A673 (cell line): ENCODE data around the gene CYP26C1. TPM values are rescaled to one million over a fixed set of nuclear protein-coding genes. Genes with fewer than 3 reads are reported as not detected.

Source experiments
- BruUV-seq: library from RNA; stranded (reverse); fragments of 400-500 nt; replicated peaks from 2 replicates; lab custom pipeline; 2021; lab: Mats Ljungman, UMichigan
- CTCF ChIA-PET: fragments of 300-600 bp; sonication (Branson Sonifier 250); formaldehyde crosslinking; loops from one replicate; lab custom pipeline; 2022; ENCODE audit warnings: antibody characterized with exemption; lab: Charles Lee
- POLR2A ChIA-PET: fragments of 300-600 bp; sonication (Branson Sonifier 250); formaldehyde crosslinking; loops from one replicate; lab custom pipeline; 2022; ENCODE audit warnings: antibody characterized with exemption; ENCODE audit not compliant: low non-redundant PET; lab: Charles Lee
- DNase-seq: peaks from one replicate; pipeline ENCODE4 v3.0.0-alpha.2; 2015; ENCODE audit warnings: low spot score
- H3K27ac ChIP-seq: fragments of 200-600 bp; sonication (generic); 2 replicates; pipeline ENCODE4 v1.5.1; 2016; ENCODE audit warnings: mixed run types, low read depth, mild to moderate bottlenecking, mixed read lengths, antibody characterized with exemption, low read length; ENCODE audit not compliant: poor library complexity, severe bottlenecking
- H3K27me3 ChIP-seq: fragments of 200-600 bp; sonication (generic); replicated peaks from 2 replicates; pipeline ENCODE4 v1.6.1; 2017; ENCODE audit warnings: mixed run types, low read depth, mild to moderate bottlenecking, mixed read lengths, antibody characterized with exemption, low read length; ENCODE audit not compliant: insufficient read depth, poor library complexity
- H3K36me3 ChIP-seq: fragments of 200-600 bp; sonication (generic); 2 replicates; pipeline ENCODE4 v1.6.1; 2016; ENCODE audit warnings: mixed run types, mild to moderate bottlenecking, mixed read lengths, antibody characterized with exemption, low read length; ENCODE audit not compliant: insufficient read depth, poor library complexity, severe bottlenecking
- H3K4me1 ChIP-seq: fragments of 200-600 bp; sonication (generic); 2 replicates; pipeline ENCODE4 v1.6.1; 2017; ENCODE audit warnings: mixed run types, mild to moderate bottlenecking, mixed read lengths, antibody characterized with exemption, low read length; ENCODE audit not compliant: insufficient read depth, poor library complexity, severe bottlenecking
- H3K4me3 ChIP-seq: fragments of 200-600 bp; sonication (generic); 2 replicates; pipeline ENCODE4 v1.5.1; 2016; ENCODE audit warnings: low read depth, mixed run types, mild to moderate bottlenecking, mixed read lengths, low read length; ENCODE audit not compliant: poor library complexity, severe bottlenecking
- H3K9me3 ChIP-seq: fragments of 200-600 bp; sonication (generic); 2 replicates; pipeline ENCODE4 v1.6.1; 2016; ENCODE audit warnings: mixed run types, low read depth, mild to moderate bottlenecking, mixed read lengths, antibody characterized with exemption, low read length; ENCODE audit not compliant: poor library complexity, severe bottlenecking
- EZH2 ChIP-seq: fragments of 200-600 bp; sonication (generic); IDR thresholded peaks from 2 replicates; pipeline ENCODE4 v1.6.1; 2017; ENCODE audit warnings: borderline replicate concordance, low read depth, mild to moderate bottlenecking, mixed read lengths, antibody characterized with exemption, low read length; ENCODE audit not compliant: poor library complexity, severe bottlenecking
- intact Hi-C: fragments of 100-400 bp; cut with micrococcal nuclease; formaldehyde crosslinking; loops from one replicate; pipeline ENCODE4 v1.10.0; 2022; ENCODE audit not compliant: unreplicated experiment
- total RNA-seq: library from RNA; stranded (reverse); gene quantifications from 2 replicates; pipeline ENCODE4 v1.2.3, GENCODE V29; 2021
- TF ChIP-seq, protein P1 (sequence below): fragments of 300-800, 200-600 bp; sonication (generic); conservative IDR thresholded peaks from 2 replicates; pipeline ENCODE4 v1.5.1; 2017; ENCODE audit warnings: low read depth, mild to moderate bottlenecking, antibody characterized with exemption, low read length, moderate library complexity, mixed read lengths

Gene CYP26C1
- total RNA-seq, 1 experiment from 2014 or later, result 0.13 TPM

DNA sequence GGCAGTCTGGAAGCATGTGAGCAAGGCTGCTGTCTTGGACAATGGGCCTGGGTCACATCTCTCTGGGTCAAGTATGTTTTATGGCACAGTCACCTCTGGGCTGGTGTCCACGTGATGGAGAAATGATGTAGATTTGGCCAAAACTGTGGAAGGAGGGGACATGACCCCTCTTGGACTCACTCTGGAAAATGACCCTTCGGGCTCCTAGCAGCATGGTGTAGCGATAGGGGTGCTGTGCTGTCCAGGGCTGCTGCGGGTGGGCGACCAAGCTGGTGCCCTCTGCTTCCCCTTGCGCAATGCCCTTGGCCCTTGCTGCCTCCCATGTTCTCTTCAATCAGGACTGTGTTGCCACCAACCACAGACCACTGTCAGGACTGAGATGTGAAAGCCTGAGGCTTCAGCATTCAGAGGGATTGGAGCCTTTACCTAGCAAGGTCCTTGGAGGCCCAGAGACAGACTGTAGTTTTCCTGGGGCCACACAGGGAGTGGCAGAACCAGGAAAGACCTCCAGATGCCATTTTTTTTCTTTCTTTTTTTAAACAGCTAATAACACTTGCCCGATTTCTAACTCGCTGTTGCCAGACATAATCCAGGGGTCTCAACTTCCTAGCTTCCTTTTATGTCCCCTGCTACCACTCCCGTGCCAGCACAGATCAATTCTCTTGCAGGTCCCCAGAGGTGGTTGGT is 19.2 kb downstream of the CYP26C1 start:
- Histone ChIP-seq H3K4me3 (peak overlapping the region; percentile 24), H3K27me3 (peaks cover 37% of the 10 kb centered on the region), H3K27ac (no peak overlapping the region), H3K4me1 (peaks cover 7% of the 10 kb centered on the region), H3K9me3 (no peaks in the 10 kb centered on the region), H3K36me3 (no peaks in the 10 kb centered on the region)
- ChIA-PET POLR2A (interaction anchor here (0.6 kb wide), 1 partner anchor 56 kb away, joined by 5 read pairs; no protein-coding TSS in a partner anchor), CTCF (interaction anchor here (1.0 kb wide), 1 partner anchor 273 kb away, joined by 3 read pairs; no protein-coding TSS in a partner anchor)
- intact Hi-C loops, result loop anchor here (1.0 to 10.0 kb wide), 2 partner anchors 272 to 405 kb away; partner anchors contain the start of gene MYOF
- BruUV-seq, result no TSS peak
- no peak for DNase-seq
- no peak for TF ChIP-seq EZH2
- TF ChIP-seq, protein P1, sequence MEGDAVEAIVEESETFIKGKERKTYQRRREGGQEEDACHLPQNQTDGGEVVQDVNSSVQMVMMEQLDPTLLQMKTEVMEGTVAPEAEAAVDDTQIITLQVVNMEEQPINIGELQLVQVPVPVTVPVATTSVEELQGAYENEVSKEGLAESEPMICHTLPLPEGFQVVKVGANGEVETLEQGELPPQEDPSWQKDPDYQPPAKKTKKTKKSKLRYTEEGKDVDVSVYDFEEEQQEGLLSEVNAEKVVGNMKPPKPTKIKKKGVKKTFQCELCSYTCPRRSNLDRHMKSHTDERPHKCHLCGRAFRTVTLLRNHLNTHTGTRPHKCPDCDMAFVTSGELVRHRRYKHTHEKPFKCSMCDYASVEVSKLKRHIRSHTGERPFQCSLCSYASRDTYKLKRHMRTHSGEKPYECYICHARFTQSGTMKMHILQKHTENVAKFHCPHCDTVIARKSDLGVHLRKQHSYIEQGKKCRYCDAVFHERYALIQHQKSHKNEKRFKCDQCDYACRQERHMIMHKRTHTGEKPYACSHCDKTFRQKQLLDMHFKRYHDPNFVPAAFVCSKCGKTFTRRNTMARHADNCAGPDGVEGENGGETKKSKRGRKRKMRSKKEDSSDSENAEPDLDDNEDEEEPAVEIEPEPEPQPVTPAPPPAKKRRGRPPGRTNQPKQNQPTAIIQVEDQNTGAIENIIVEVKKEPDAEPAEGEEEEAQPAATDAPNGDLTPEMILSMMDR, result no peak

DNA sequence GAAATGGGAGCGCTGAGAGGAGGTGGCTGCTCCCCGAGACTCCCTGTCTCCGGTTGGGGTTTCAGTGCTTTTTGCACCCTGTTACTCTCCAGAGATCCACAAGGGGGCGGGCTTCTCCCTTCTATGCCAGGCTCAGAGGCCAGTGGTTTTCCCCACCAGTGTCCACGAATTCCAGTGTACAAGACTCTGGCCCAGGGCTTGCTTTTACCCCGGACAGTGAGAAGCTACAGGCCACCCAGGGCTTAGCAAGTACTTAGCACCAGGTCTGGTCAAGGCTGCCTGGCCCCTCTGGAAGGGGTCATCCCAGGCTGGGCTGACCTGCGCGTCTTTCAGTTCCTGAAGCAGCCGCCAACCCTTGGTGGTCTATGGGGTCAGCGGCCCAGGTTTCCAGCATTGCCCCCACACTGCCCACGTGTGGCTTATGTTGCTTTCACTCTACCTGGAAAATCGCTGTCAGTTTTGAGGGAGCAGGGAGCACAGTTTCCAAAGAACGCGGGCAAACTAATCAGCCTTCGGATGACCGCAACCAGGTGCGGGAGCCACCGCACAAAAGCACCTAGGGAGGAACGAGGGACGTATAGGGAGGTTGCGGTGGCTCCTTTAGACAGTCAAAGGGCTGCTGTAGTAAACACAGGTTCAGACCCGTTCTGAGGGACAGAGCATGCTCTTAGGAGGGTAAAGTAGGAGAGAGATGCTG is 19.9 kb downstream of the CYP26C1 start:
- peak; percentile 61 for DNase-seq
- Histone ChIP-seq H3K27me3 (peaks cover 30% of the 10 kb centered on the region), H3K36me3 (no peaks in the 10 kb centered on the region), H3K27ac (no peak overlapping the region), H3K9me3 (no peaks in the 10 kb centered on the region), H3K4me1 (no peaks in the 10 kb centered on the region), H3K4me3 (peak overlapping the region; percentile 24)
- BruUV-seq, result no TSS peak
- intact Hi-C loops, result loop anchor here (1.0 to 10.0 kb wide), 3 partner anchors 209 to 404 kb away; partner anchors contain the start of gene MYOF
- CTCF ChIA-PET, result interaction anchor here (1.0 kb wide), 1 partner anchor 272 kb away, joined by 3 read pairs; no protein-coding TSS in a partner anchor
- POLR2A ChIA-PET, result no interaction called here
- TF ChIP-seq, protein P1, result peak; percentile 91
- no peak for TF ChIP-seq EZH2

DNA sequence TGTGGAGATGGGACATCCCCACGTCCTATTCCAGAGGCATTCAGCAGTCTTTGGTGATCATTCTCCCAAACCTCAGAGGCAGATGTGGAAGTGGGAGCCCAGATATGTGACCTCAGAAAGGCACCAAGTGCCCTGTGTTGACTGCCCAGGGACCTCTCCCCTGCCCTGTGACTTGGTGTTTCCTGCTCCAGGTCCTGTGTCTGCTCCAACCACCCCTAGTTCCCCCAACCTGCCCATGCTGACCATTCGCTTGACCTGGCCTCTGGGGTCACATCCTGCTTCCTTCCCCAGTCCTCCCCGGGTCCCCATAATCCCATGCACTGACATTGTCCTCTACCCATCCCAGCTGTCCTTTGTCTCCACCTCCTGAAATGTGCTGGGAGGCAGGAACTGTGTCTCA is 20.7 kb downstream of the CYP26C1 start:
- ChIA-PET POLR2A (no interaction called here), CTCF (interaction anchor here (0.7 kb wide), 1 partner anchor 143 kb away, joined by 3 read pairs; no protein-coding TSS in a partner anchor)
- Histone ChIP-seq H3K9me3 (no peaks in the 10 kb centered on the region), H3K36me3 (no peaks in the 10 kb centered on the region), H3K4me1 (no peaks in the 10 kb centered on the region), H3K27me3 (peaks cover 22% of the 10 kb centered on the region), H3K27ac (no peak overlapping the region), H3K4me3 (no peak overlapping the region)
- TF ChIP-seq, protein P1, result no peak
- no peak for TF ChIP-seq EZH2
- BruUV-seq, result no TSS peak
- intact Hi-C loops, result loop anchor here (1.0 to 10.0 kb wide), 2 partner anchors 208 to 403 kb away; partner anchors contain the start of gene MYOF
- no peak for DNase-seq
